NCI-H2029 (cell line): ENCODE measurements around the gene PKN3.

Experiments used
- DNase-seq: peaks from one replicate; lab custom pipeline; 2025; lab: John Stamatoyannopoulos, UW

Gene PKN3

GRCh38 chr9:128716581-128717254, 14.4 kb downstream of the PKN3 start:
- no peak for DNase-seq

DNA sequence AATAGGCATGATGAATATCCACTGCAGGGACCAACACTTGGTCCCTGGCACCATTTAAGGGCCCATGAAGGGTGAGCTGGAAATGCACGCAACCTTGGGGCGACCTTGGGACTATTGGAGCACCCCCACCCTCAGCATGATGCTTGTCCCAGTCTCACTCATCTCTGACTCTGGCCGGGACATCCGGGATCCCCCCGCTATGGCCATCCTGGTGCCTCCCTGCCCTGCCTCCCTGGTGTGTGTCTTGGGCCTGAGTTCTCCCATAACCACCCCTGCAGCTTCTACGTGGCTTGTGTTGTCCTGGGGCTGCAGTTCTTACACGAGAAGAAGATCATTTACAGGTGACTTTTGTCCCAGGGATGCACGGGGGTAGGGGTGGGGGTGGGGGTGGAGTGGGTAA, 15.7 kb downstream of the PKN3 start:
- DNase-seq: no peak

DNA sequence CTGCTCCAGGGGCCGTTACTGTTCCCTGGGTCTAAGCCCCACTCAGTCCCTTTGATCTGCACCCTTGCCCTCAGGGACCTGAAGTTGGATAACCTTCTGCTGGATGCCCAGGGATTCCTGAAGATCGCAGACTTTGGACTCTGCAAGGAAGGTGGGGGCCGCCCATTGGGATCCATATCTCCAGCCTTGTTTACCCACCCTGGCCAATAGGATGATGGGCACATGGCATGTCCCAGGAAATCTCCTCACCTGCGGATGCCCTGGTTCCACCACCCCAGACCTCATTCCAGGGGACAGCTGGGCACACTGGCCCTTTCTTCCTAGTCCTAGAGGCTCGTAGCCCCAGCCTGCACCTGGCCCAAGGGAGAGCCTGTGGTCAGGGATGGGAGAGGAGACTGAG, 16.2 kb downstream of the PKN3 start:
- DNase-seq: no peak

DNA sequence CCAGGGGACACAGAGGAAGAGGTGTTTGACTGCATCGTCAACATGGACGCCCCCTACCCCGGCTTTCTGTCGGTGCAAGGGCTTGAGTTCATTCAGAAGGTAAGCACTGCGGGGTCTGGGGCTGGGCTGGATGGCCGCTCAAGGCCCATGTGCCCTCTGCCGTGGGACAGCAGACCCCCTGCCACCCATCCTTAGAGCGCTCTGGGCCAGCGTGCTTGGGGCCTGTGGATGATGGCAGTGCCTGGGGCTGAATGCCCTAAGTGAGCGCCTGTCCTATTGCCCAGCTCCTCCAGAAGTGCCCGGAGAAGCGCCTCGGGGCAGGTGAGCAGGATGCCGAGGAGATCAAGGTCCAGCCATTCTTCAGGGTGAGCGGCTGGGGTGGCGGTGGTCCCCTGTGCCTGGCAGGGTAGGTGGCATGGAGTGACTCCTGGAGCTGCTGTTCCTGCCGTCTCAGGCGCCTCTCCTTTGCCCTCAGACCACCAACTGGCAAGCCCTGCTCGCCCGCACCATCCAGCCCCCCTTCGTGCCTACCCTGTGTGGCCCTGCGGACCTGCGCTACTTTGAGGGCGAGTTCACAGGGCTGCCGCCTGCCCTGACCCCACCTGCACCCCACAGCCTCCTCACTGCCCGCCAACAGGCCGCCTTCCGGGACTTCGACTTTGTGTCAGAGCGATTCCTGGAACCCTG, 17.8 kb downstream of the PKN3 start:
- no peak for DNase-seq

DNA sequence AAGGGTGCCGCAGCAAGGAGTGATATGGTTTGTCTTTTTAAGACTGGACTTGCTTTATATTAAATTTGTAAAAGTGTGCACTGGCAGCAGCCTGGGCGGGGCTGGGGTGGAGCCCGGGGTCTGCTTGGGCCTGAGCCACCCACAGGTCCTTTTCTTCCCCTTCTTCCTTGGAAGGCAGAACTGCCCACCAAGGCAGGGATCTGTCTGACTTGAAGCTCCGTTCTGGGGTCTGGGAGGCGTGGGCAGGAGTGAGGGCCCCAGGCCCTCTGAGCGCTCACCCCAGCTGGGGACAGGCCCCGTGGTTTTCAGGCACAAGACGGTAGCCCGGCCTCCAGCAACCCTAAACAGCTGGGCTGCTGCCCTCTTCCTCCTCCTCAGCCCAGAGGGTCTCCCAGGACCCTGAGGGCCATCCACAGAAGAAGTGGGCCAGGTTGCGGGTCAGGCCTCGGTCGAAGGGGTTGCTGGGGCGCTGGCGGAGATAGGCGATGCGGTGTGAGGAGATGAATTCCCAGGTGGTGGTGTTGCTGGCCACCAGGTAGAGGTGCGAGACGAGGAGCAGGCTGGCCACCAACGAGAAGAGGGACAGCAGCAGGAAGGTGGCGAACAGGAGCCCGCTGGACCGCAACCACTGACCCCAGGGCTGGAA, 18.7 kb downstream of the PKN3 start:
- DNase-seq: no peak

GRCh38 chr9:128721487-128722010, 19.2 kb downstream of the PKN3 start:
- no peak for DNase-seq

- DNase-seq: no peak
Measured at GRCh38 chr9:128722380-128723351, 20.4 kb downstream of the PKN3 start.

- no peak for DNase-seq
Measured at GRCh38 chr9:128723352-128723865, 21.1 kb downstream of the PKN3 start.

GRCh38 chr9:128723866-128724743, 21.8 kb downstream of the PKN3 start, which contains the start of gene ZDHHC12:
Gene ZDHHC12 (minus strand): TSS chr9:128724127. CDS start chr9:128724093, 34 bp downstream.
- DNase-seq: peak; percentile 98

DNA sequence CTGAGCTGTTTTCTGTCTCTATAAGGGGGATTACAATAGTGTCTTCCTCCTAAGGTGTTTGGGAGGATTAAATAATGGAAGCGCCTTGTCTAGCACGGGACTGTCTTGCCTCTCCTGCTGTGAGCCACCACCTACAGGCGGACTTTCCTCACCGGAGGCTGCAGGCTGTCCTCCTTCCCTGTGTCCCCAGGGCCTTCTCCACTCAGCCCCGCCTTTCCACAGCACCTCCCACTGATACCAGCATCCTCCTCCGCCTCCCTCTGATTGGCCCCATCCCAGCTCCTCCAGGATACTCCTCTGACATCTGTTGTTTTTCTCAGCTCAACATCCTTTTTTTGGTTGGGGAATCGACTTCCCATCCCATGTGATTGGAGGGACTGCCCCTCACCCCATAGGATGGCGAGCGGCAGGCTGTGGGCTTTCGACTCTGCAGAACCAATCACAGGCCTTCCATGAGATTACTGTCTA, 22.5 kb downstream of the PKN3 start:
- peak; percentile 68 for DNase-seq

- no peak for DNase-seq
Measured at GRCh38 chr9:128727640-128728248, 25.4 kb downstream of the PKN3 start.

DNA sequence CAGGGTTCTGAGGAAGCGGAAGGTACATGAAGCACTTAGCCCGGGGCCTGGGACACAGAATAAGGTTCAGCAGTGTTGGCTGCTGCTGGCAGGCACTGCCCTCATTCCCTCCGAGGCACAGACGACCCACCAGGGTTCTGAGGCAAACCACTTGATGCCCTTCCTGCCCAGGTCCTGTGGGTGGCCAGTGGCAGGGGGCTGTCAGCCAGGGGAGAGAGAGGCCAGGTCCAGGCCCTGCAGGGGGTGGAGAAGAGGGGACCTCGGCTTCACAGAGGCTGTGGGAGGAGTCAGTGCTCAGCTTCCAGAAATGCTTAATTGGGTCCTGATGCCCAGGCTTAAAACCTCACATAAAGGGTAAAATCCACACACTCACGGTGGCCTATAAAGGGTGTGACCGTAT, 26.0 kb downstream of the PKN3 start:
- DNase-seq: no peak

DNA sequence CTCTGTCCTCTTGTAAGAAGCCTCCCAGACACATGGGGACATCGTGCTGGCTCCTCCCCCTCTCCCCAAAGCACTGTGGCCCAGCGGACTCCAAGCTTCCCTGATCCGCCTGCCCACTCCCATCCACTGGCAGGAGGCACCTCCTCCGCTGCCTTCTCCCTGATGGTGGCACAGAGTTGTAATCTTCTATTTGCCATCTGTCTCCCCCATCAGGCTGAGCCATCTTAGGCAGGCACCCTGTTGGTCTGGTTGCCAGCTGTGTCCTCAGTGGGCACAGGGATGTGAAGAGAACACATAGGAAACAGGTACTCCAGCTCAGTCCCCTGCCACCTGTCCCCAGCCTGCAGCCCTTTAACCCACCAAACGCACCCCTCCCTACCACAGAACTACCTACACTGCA, 27.0 kb downstream of the PKN3 start:
- DNase-seq: no peak

- DNase-seq: no peak
Measured at GRCh38 chr9:128729766-128730517, 27.6 kb downstream of the PKN3 start.

GRCh38 chr9:128731093-128731492, 28.8 kb downstream of the PKN3 start:
- no peak for DNase-seq

DNA sequence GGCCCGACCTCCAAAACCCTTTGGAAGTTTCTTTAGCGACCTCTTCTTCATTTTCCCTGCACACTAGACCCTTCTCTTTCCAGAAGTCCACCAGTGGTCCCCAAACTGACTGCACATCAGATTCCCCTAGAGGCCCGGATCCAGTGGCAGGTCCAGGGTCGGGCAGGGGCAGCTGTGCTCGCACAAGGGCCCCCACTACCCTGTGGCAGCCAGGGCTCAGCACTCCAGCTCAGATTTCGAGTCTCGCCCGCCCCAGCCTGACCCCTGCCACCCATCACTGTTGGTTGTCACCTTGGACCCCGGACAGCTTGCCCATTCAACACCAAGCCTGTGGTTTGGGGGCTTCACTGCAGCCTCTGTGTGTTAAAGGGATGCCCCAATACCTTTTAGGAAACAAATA, 29.4 kb downstream of the PKN3 start:
- no peak for DNase-seq

DNA sequence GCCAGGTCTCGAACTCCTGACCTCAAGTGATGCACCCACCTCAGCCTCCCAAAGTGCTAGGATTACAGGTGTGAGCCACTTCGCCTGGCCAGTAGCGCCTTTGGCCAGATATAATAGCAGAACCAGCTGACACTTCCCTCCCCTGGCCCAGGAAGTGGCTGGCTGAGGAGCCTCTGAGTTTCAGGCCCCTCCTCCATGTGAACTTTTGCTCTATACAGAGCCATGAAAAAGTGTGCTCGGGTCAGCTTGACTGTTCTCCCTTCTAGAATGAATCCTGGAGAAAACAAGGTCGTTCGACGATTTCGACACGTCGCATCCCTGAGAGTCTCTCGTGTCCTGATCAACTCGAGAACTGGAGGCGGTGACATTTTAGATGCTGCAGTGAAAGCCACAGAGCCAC, 30.3 kb downstream of the PKN3 start:
- DNase-seq: no peak

DNA sequence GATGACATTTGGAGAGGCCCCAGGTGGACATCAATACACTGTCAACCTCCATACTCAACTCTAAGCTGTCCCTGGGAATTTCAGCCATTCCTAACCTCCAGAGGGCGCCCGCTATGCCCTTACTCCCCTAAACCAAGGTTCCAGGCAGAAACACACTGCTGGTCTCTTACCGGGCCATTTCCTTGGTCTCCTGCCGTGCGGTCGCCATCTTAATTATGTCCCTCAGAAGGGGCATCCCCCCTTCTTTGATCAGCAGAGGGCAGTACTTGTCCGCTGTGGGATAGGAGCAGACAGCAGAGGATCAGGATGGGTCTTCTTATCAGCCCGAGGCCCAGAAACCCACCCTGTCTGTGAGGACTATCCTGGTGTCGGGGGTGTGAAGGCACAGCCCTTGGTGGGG, 31.0 kb downstream of the PKN3 start:
- DNase-seq: no peak

- no peak for DNase-seq
Measured at GRCh38 chr9:128735373-128735772, 33.1 kb downstream of the PKN3 start.
